ENCODE data around the gene SELENOM. TPM values are rescaled to one million over a fixed set of nuclear protein-coding genes. Genes with fewer than 3 reads are reported as not detected.

Gene SELENOM
- total and polyA plus RNA-seq, 2 of the 8 experiments (the other 6 are each of a cell fraction or from before 2014, with no cell fraction given): 22.7 to 40.0 TPM

DNA sequence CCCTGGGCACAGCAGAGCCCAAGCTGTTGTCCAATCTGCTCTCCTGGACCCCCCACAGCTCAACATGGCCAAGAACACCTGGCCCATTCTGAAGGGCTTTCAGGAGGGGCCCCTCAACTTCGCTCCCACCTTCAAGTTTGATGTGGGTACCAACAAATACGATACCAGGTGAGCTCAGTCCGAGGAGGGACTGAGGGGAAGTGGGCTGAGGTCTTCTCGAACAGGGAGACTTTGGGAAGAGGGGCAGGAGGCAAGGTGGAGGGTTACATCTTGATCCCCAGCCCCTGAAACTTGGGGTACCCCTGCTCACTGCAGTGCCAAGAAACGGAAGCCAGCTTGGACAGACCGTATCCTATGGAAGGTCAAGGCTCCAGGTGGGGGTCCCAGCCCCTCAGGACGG lies 20.8 kb upstream of the SELENOM start (continued):
- TF ChIP-seq USF2 (IDR thresholded peaks at IDR 0.05; ENCODE audit: low read length): no peak
